GM18873 (cell line): Measurements from ENCODE around the gene RALB.

Experiments
- ATAC-seq: cut with Tn5 transposase; IDR thresholded peaks from one replicate; pipeline ENCODE4 v1.9.1; 2021; ENCODE audit warnings: mild to moderate bottlenecking, moderate library complexity, moderate number of reproducible peaks; ENCODE audit not compliant: unreplicated experiment, low FRiP score

Gene RALB, protein sequence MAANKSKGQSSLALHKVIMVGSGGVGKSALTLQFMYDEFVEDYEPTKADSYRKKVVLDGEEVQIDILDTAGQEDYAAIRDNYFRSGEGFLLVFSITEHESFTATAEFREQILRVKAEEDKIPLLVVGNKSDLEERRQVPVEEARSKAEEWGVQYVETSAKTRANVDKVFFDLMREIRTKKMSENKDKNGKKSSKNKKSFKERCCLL

DNA sequence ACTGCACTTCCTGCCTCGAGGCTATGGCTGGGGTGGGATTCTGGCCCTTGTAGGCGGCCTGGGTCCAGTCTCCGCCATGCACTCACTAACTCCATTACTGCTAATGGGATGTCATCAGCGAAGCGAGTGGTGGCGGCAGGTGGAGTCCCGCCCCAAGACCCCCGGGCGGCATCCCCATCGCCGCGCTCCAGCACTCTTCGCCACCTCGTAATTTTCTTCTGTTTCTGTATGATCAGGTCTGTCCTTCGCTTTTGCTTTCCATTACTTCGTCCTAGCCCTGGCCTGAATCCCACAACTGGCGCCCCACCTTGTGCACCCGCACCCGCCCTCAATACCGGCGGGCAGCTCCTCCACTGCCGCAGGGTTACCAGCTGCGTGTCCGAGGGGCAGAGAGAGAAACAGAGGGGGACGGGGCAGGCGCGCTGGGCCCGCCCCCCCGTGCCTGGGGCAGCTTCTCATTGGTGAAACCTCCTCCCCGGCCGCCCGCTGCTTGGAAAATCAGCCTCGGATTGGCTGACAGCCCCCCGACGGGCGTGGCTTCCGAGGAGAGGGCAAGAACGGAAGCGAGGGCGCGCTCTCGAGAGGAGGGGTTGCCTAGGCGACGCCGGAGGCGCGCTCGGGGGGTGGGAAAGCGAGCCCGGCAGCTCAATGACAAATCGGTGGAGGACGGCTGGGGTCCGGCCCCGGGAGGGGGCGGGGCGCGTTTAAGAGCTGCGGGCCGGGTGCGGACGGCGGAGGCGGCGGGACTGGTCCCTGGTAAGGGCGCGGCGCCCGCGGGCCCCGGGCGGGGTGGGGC, at the start of gene RALB:
RALB (plus strand) TSS at position 628 of the 796 bp plus-strand sequence. CDS start 25,813 bp downstream, outside the sequence.
- peak; percentile 91 for ATAC-seq

DNA sequence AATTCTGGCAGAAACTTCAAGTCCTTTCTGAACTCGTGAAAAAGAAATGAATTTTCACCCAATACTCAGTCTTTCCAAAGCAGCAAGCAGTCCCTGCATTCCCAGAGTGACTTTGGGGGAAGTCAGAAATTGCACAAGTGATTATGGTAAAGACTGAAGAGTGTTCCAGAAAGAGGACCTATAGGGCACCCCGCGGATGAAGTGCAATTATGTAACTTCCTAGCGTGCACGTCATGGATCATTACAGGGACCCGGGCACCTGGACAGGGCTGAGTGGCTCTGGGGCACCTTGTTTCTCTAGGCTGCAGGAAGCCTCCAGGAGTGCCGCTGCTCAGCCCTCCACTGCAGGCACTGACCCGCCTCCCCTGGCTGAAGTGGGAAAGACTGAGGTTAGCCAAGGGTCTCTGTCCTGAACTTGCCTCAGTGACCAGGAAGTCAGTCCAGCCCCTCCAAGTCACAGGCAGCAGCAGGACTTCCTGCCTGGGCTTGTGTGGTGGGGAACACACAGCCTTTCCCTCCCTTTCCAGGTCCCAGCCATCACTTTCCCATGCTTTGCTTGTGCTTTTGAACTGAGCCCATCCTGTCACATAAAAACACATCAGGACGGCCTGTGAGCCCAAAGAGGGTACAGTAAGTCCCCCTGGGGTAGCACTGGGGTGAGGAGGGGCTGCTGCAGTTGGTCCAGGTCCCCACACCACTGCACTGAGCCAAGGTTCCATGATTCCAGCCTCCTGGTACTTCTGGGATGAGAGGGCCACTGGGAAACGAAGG, 49.2 kb upstream of the RALB start:
- no peak for ATAC-seq

DNA sequence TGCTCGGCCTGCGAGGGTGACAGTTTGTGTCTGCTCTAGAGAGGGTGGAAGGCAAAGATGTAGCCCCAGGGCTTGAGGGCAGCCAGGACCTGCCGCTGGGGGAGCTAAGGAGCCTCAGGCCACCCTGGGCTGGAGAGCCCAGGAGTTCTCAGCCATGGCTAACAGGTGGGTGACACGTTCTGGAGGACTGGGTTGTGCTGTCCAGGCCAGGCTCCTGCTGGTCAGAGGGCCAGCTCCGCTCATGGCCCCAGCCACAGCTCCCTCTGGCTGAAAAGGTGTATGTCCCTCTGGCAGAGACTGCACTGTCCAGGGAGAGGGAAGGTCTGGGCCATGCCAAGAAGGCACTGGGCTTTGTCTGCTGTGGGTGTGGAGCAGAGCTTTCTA, 48.6 kb upstream of the RALB start:
- ATAC-seq, result no peak

DNA sequence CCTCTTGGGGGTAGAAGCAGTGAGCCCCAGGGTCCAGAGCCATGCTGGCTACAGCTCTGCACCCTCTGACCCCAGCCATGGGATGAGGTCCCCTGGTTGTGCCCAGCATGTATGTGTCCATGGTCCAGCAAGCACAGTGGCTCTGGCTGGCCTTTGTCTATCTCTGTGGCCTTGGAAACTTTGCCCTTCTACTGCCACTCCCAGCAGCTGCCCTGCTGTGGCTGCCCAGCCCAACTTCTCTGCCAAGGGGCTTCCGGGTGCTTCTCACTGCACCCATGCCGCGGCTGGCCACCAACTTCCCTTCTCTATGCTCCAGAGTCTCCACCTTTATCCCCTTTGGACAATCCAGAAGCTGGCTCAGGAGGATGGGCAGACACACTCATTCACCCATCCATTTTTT, 48.2 kb upstream of the RALB start:
- ATAC-seq, result no peak

DNA sequence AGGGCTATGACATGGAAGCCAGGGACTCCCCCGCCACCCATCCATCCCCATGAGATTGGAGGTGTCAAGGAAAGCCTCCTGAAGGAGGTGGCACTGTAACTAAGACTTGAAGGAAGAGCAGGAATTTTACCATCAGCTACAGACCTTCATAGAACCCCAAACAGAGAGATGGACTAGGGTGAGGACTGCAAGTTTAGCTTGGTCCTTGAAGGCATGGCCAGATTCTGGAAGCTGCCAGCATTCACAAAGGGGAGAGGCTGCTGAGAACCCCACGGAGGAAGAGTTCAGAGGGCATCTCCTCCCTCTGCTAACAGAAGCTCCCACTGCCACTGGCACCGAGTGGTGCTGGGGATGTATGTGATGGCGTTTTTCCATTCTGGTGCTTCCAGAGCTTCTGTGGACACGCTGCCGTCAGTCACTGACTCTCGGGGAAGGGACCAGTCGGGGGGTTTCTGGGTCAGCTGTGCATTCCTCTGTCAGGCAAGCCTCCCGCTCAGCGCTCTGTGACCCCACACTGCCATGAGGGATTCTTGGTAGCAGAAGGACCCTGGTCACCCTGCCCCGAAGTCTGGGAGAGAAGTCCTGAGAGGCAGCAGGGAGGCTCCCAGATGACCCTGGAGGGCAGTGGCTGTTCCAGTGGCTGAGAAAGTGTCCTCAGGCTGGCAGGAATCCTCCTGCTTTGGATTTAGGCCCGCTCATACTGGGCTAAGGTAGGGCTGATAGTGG, 47.5 kb upstream of the RALB start:
- no peak for ATAC-seq

DNA sequence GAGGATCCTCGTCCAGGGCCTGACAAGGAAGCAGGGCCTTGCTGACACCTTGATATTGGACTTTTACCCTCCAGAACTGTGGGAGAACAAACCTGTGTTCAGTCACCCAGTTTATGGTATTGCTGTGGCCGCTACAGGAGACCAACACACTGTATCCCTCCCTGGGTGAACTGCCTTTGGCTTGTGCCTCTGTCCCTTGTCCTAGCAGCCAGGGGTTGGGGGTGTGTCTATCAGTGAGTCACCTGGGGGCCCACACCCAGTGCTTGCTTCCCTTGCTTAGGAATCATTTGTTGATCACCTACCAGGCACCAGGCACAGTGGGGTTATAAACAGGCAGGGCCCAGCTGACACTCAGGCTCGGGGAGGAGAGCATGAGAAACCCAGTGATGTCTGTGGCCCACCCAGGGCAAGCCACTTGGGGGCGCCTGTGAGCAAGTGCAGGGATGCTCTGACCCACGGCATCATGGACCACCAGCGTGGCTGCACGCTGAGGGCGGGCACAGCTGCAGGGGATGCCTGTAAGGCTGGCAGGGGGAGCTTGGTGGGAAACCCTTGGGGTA, 46.5 kb upstream of the RALB start:
- ATAC-seq, result peak; percentile 42

DNA sequence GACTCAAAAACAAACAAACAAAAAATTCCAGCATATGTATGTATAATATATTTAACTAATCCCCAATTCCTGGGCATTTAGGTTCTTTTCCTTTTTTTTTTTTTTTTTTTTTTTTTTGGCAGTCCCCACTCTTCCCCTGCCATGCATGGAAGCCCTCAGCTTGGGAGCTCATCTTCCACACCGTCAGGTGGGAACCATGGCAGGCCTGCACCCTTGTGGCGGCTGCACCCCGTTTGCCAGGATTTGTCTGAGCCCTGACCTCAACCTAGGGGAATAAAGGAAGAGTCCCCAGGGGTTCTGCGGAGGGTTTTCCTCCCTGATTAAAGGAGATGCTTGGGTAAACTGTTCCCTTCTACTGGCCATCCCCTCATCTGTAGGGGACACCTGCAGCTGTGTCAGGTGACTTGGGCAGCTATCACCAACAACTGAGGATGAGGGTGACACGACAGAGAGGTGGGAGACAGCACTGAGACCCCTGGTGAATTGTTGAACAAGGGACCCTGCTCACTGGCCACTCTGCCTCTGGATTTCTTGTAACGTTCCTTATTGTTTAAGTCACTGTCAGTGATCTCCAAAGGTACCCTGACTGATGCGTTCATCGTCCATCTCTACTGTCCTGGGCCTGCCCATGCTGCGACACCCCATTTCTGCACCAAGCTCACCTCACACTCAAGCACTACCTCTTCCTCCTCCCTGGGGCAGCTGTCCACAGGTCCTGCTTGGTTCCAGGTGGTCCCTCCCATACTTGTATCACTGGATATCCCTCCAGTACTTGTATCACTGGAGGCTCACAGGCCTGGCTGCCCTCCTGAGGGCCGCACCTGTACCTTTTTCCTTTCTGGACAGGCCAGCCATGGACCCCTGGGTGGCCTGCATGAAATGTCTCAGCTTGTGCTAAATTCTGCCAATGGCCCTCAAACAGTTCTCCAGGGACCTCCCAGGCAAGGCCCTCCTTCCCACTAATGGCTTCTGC, 44.0 kb upstream of the RALB start:
- ATAC-seq, result no peak

DNA sequence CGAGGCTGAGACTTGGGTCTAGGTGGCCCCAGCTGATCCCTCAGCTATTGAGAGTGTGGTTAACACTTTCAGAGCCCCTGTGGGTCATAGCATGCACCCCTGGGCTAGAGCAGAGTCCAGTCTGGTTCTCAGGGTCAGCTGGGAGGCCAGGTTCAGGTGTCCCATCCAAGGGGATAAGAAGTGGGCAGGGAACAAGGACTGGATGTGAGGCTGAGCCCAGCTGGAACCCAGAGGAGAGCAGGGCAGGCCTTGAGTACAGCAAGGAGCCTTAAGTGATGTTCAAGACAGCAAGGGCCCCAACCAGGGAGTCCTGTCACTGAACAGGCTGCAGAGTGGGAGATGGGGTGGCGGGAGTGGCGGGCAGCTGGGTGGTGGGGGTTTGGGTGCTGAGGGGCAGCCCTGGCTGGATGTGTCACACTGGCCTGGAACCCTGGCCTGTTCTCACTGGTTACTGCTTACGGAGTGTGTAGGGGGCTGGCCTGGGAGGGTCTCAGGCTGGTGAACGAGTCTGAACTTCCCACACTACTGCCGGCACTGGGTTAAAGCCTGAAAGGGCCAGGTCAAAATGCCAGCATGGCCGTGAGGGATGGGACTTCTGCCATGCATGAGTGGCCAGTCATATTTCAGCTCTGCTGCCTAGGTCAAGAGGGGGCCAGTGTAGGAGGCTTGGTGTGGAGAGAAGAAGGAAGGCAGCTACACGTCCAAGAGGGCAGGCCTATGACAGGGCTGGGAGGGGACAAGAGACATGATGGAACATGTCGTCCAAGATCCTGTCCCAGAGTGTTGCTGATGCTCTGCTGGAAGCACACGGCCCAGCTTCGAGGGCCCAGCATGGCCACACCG, 43.0 kb upstream of the RALB start:
- no peak for ATAC-seq

DNA sequence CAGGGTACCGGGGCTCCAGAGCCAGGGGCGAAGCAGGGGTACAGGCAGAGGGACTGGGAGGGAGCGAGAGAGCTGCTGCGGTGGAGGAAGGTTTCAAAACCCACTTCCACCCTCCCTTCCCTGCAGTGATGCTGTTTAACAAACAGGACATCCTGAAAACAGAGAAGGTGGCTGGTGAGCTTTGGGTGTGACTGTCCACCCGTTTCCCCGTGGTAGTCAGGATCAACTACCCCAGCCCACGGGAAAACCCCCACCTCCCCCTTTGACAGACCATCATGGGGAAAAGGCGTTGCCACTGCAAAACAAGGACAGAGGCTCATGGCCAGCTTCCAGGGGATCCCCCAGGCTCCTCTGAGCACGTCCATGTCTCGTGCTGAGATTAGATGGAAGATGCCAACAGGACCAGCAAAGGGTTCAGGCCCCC, 42.4 kb upstream of the RALB start:
- ATAC-seq, result no peak

DNA sequence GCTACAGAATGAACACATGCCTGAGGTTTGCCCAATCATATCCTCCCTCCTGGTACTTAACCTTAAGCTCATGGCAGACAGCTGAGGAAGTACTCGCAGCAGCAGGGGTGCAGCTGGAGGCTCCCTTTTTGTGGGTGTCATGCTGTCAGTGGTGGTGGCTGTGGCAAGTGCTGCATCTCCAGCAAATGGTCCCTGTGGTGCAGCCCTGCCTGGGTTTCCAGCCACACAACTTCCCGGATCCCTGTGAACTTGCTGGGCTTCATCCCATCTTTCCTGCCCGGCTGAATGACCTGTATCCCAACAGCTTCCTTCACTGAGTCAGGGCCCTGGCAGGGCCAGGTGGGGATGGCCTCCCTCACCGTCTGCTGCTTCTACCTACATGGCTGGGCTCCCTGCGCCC, 34.5 kb upstream of the RALB start:
- ATAC-seq, result no peak

DNA sequence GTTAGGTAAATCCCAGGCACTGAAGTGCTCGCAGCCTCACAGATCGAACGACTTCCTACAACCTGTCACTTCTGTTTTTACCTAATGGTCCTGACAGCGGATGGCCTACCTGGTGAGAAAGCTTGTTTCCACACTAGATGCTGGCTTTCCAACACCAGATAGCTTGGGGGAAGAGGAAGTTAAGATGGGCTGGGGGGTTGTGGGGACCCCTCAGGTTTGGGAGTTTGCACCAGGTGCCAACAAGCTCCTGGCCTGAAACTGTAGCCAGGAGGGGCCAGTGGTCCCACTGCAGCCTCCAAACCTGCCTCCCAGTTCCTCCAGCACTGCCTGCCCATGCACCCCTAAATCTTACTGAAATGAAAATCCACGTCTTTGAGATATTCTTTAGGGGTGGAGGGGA, 33.4 kb upstream of the RALB start:
- no peak for ATAC-seq

DNA sequence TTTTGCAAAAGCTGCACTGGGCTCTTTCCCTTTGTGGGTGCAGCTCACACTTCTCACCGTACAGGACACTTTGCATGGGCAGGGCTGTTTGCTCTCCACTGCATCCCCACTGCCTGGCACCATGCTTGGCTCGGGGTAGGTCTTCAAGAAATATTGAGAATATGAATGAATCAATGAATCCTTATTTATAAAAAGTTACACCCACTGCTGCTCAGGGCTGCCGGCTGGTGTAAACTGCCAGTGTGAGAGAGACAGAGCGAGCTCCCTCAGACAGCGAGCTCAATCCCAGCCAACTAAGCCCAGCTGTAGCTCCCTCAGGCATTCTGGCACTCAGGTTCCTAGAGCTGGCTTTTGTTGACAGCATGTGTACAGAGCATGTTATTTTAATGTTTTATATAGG, 32.9 kb upstream of the RALB start:
- no peak for ATAC-seq

DNA sequence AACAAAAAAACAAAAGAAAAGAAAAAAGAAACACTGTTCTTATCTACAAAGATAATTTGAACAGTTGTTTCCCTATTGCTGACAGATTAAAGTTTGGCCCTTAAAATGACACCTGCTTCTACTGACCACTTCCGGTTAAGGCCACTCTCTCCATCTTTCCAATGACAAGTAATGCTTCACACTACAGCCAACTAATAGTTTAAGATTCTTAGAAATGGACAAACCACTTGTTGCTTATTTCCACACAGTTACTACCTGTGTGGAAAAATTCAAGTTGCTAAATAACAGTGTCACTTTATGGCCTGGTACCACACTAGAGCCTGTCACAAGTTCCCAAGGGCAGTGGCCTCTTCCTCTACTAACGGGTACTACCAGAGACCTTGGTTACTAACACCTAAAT, 31.9 kb upstream of the RALB start:
- ATAC-seq, result no peak

DNA sequence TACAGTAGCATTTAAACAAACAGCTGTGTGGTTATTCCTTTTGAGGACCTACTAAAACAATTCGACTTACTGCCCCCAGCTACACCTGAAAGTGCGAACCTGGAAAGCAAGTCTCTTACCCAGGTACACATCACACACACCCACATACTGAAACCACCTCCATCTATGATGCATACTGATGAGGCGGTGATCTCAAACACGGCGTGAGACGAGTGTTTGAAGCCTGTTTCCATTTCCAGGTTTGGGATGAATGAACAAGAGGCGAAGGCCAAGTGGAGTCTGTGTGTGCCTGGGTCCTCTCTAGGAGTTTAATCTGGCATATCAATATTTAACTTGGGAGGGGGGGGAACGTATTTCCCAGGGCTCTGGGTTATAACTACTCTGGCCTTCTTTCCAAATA, 31.0 kb upstream of the RALB start:
- no peak for ATAC-seq

DNA sequence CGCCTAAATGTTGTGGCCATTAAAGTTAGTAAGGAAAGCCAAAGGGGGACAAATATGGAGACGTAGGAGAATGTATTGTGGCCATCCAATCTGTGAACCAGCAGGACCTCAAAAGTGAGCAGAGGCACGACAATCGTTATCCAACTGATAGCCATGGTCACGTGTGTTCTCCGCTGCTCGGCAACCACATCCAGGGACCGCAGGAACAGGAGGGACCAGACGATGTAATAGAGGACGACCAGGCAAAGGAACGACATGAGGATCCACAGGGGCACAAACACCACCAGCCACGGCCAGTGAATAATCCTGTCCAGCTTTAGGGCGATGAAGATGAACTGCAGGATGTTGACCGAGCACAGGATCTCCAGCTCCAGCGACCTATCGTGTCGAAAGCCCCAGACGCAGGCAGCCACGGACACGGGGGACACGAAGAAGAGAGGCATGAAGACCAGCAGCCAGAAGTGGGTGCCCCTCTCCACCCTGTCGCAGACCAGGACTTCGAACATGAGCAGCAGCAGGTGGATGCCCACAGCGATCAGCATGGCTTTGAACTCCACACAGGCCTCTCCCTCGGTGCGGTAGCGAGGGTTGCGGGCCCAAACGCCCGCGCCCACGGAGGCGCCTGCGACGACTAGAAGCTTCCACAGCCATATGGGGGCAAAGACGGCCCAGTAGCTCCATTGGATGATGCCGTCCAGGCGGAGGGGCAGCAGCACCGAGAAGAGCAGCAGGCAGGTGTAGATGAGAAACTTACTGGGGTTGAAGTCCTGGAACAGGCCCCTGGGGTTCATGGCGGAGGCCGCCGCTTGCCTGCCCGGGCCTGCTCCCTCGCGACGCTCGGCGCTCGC, 30.2 kb upstream of the RALB start:
- ATAC-seq, result no peak

DNA sequence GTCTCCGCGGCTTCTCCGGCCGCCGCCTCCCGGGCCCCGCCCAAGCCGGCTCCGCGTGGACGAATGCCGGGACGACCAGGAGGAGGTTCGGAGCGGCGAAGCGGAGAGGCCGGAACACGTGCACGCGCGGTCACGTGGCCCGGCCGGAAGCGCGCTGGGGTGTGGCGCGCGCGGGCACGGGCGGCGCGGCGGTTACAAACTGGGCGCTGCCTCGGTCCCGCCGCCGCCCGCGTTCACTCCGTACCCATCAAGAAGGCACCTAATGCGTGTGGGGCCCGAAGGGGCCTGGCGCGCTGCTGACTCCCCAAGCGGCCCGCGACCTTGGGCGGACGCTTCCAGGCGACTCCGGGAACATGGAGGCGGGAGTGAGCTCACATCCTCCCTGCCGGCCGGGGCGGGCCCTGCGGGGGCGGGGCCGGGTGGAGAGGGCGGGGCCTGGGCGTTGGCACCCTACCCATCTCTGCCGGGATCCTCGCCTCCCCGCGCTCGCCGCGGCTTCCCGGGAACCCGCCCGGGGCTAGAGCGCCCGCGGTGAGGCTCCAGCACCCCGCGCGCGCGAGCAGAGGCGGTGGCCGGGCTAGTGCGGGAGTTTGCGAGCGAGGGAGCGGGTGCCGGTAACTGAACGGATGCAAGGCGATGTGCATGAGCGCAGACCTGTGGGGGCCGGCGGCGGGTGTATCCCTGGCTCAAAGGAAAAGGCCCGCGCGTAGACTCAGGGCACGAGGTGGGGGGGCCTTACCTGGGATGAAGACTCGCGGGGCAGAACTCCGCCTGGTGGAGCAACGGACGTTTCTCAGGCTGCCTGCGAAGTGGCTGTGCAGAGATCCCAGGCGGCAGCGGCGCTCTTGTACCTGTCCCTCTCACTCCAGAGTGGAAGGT, 29.4 kb upstream of the RALB start, which contains the start of gene TMEM185B:
TMEM185B (minus strand) TSS at position 367 of the 879 bp plus-strand sequence. CDS start 424 bp downstream, outside the sequence.
- peak; percentile 73 for ATAC-seq
